Measurements from ENCODE around the gene AIFM3.

Gene AIFM3

GRCh38 chr22:21009638-21010425 is 42.8 kb downstream of the AIFM3 start:
- DNase-seq: no peak

GRCh38 chr22:21010426-21011113 is 43.5 kb downstream of the AIFM3 start:
- no peak for DNase-seq

GRCh38 chr22:21012446-21013407 is 45.7 kb downstream of the AIFM3 start:
- DNase-seq: no peak

GRCh38 chr22:21013657-21014201 is 46.7 kb downstream of the AIFM3 start:
- no peak for DNase-seq

GRCh38 chr22:21014202-21014725 is 47.2 kb downstream of the AIFM3 start:
- peak; percentile 98 for DNase-seq

GRCh38 chr22:21014726-21015465 is 47.8 kb downstream of the AIFM3 start, which contains the start of gene P2RX6:
TSS of gene P2RX6 (plus strand) at chr22:21015165. CDS start at chr22:21015175, 10 bp downstream.
- peak; percentile 57 for DNase-seq

- DNase-seq: no peak
These were observed 48.5 kb downstream of the AIFM3 start for GRCh38 chr22:21015466-21016006.

GRCh38 chr22:21016644-21017420 is 49.8 kb downstream of the AIFM3 start:
- no peak for DNase-seq

- no peak for DNase-seq
These were observed 51.3 kb downstream of the AIFM3 start for GRCh38 chr22:21018314-21018713.

- DNase-seq: peak; percentile 23
These were observed 53.9 kb downstream of the AIFM3 start for GRCh38 chr22:21020802-21021429.

- DNase-seq: no peak
These were observed 55.5 kb downstream of the AIFM3 start for GRCh38 chr22:21022507-21022906.

GRCh38 chr22:21022955-21023614 is 56.0 kb downstream of the AIFM3 start:
- DNase-seq: no peak

GRCh38 chr22:21025266-21025665 is 58.2 kb downstream of the AIFM3 start:
- no peak for DNase-seq

GRCh38 chr22:21025763-21026755 is 59.0 kb downstream of the AIFM3 start:
- no peak for DNase-seq

GRCh38 chr22:21026783-21027692 is 60.0 kb downstream of the AIFM3 start:
- DNase-seq: peak; percentile 14

GRCh38 chr22:21028277-21029251 is 61.5 kb downstream of the AIFM3 start:
- no peak for DNase-seq
